ENCODE measurements around the gene PIERCE2.
"Not testable (repeated sequence)": the region's sequence is repeated elsewhere in the genome, so short reads cannot be mapped to it uniquely, and the experiment has no call there.

The PIERCE2 gene

DNA sequence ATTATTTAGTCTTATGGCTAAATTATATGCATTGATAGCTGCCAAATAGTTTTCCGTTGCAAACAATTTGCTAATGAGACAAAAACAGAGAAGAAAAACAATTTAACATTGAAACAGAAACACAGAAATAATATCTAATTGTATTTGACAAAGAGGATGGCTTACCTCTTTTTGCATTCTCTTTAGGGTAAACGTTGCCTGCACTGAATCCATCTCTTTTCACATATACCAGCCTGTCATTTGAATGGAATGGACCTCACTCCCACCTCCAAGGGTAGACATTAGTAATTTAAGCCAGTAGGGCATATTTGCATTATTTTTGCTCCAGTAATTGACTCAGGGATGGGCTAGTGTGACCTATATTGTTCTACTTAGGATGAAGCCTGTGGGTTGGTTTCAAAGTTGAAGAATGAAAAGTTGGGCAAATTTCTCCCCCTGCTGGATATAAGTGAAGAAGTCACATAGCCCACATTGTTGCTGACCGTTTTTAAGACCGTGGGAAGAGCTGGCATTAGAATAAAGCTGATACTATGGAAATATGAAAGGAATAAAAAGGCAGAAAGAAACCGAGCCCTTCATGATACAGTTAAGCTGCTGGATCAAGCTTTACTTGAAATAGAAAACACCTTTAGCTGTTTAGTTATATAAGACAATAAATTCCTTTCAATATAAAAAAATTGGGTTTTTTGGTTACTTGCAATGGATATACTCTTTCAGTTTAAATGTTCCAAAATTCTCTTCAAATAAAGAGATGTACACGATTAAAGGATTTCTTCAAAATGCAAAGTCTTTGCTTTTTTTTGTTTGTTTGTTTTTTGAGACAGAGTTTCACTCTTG lies 26.9 kb downstream of the PIERCE2 start:
- peak; percentile 64 to 81 for DNase-seq

DNA sequence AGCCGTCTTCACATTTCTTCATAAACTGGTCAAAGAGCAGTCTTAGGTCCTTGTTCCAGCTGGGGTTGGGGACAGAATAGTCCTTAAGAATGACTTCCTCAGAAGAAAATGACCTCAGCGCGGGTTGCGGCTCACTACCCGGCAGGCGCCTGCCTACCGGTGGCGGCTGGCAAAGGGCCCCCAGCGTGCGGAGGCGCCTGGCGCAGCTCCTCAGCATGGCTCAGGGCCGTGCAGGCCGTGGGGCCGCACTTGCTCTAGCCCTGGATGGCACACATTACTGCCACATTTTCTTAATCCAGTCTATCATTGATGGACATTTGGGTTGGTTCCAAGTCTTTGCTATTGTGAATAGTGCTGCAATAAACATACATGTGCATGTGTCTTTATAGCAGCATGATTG lies 34.8 kb downstream of the PIERCE2 start:
- DNase-seq, result not testable (repeated sequence)

DNA sequence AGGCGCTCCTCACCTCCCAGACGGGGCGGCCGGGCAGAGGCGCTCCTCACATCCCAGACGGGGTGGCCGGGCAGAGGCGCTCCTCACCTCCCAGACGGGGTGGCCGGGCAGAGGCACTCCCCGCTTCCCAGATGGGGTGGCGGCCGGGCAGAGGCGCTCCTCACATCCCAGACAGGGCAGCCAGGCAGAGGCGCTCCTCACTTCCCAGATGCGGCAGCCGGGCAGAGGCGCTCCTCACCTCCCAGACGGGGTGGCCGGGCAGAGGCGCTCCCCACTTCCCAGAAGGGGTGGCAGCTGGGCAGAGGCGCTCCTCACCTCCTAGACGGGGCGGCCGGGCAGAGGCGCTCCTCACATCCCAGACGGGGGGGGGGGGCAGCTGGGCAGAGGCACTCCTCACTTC lies 37.6 kb downstream of the PIERCE2 start:
- not testable (repeated sequence) for DNase-seq

DNA sequence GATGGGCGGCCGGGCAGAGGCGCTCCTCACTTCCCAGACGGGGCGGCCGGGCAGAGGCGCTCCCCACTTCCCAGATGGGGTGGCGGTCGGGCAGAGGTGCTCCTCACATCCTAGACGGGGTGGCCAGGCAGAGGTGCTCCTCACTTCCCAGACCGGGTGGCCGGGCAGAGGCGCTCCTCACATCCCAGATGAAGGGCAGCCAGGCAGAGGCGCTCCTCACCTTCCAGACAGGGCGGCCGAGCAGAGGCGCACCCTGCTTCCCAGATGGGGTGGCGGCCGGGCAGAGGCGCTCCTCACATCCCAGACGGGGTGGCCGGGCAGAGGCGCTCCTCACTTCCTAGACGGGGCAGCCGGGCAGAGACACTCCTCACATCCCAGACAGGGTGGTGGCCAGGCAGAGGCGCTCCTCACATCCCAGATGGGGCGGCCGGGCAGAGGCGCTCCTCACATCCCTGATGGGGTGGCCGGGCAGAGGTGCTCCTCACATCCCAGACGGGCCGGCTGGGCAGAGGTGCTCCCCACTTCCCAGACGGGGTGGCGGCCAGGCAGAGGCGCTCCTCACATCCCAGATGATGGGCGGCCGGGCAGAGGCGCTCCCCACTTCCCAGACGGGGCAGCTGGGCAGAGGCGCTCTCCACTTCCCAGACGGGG lies 38.2 kb downstream of the PIERCE2 start:
- DNase-seq, result not testable (repeated sequence)

DNA sequence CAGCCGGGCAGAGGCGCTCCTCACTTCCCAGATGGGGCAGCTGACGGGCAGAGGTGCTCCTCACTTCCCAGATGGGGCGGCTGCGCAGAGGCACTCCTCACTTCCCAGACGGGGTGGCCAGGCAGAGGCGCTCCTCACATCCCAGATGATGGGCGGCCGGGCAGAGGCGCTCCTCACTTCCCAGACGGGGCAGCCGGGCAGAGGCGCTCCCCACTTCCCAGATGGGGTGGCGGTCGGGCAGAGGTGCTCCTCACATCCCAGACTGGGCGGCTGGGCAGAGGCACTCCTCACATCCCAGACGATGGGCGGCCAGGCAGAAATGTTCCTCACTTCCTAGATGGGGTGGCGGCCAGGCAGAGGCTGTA lies 38.7 kb downstream of the PIERCE2 start:
- not testable (repeated sequence) for DNase-seq

DNA sequence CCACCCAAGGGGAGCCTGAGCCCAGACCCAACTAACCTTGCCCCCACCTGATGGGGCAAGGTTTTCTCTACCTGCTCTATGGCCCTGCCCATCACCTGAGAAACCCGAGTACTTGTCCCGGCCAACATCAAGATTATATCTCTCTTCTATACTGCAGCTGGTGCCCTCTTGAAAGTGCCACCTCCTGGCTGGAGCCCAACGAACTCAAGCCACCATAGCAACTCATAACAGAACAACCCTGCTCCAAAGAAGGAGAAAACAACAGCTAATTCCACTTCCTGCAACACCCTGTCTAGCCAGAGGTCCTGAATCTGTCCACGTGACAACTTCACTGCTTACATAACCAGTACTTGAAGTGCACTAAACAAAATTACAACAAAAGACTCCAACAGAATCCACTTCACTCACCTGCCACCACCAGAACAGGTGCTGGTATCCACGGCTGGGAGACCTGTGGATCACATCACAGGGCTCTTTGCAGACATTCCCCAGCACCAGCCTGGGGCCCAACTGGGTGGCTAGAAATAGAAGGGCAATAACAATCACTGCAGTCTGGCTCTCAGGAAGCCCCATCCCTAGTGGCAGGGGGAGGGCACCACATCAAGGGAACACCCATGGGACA lies 49.2 kb downstream of the PIERCE2 start:
- DNase-seq, result no peak

DNA sequence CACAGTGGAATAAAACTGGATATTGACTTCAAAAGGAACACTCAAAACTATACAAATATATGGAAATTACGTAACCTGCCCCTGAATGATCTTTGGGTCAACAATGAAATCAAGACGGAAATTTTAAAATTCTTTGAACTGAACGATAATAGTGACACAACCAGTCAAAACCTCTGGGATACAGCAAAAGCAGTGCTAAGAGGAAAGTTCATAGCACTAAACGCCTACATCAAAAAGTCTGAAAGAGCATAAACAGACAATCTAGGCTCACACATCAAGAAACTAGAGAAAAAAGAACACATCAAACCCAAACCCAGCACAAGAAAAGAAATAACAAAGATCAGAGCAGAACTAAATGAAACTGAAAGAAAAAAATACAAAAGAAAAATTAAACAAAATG lies 53.2 kb downstream of the PIERCE2 start:
- DNase-seq, result no peak

DNA sequence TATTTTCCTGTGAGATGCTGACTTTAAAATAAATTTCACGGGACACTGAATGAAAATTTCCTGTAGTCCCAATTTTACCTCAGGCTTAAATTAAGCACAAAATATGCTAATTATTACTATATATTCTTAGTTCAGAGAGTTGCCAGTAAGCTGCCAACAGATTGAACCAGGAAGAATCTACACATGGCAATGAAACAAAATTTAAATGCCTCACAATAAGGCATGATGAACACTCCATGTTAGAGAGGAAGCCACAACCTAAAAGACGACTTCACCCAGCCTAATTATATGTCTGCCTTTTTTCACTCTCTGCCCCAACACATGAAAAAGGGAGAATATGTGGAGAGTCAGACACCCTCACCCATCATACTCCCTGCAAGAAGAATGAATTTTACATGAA lies 60.0 kb downstream of the PIERCE2 start:
- no peak for DNase-seq

Data from AML-193 (cell line).